ENCODE measurements around the gene GADL1. TPM values are rescaled to one million over a fixed set of nuclear protein-coding genes. Genes with fewer than 3 reads are reported as not detected.

GADL1 gene
- total RNA-seq, 1 experiment from 2014 or later: not detected

GRCh38 chr3:30749230-30749629 lies 145.2 kb downstream of the GADL1 start:
- H4K20me1 ChIP-seq (ENCODE audit: insufficient read depth): no peaks in the 10 kb centered on the region
- no peaks in the 10 kb centered on the region for H3K36me3 ChIP-seq (ENCODE audit: control insufficient read depth in 1 of 2, insufficient read depth in 2 of 2, low read length in 2 of 2)
- ATAC-seq (peak; percentile 33), DNase-seq (ENCODE audit: low read depth, low spot score) (no peak)
- no peaks in the 10 kb centered on the region for H3K9me3 ChIP-seq (ENCODE audit: control insufficient read depth in 1 of 2, insufficient read depth in 1 of 2, low read depth in 1 of 2, low read length in 2 of 2)
- BruUV-seq (replicated peaks): no TSS peak
- H3K4me1 ChIP-seq (ENCODE audit: control insufficient read depth in 1 of 2, insufficient read depth in 2 of 2, low read length in 2 of 2): peaks cover 9 to 24% of the 10 kb centered on the region in 2 experiments; a peak in 3 of 4 replicates
- no peaks in the 10 kb centered on the region for H3K9me2 ChIP-seq (ENCODE audit: insufficient read depth)
- H3K4me2 ChIP-seq (ENCODE audit: low read length): peak overlapping the region; percentile 54
- ChIA-PET CTCF (interaction anchor here (1.7 to 1.8 kb wide), 2 partner anchors 707 to 737 kb away, joined by 8 to 13 read pairs; no protein-coding TSS in a partner anchor), RAD21 (ENCODE audit: low non-redundant PET in 1 of 2, low total read pairs in 2 of 2, uncharacterized antibody in 2 of 2, unreplicated experiment in 2 of 2) (no interaction called here), POLR2A (no interaction called here)
- no peaks in the 10 kb centered on the region for H3K79me2 ChIP-seq (ENCODE audit: insufficient read depth, low read length)
- intact Hi-C loops (cut with micrococcal nuclease): loop anchor here (2.0 to 10.0 kb wide), 3 partner anchors 432 to 636 kb away; no protein-coding TSS in a partner anchor
- H3K27ac ChIP-seq (ENCODE audit: low read depth, low read length): no peak overlapping the region
- no peak overlapping the region for H3K9ac ChIP-seq (ENCODE audit: low read length)
- H3K4me3 ChIP-seq (replicated peaks in 1 of 2; ENCODE audit: low read depth in 1 of 2, low read length in 2 of 2): no peak overlapping the region
- peak overlapping the region; percentile 87 for H2AFZ ChIP-seq (ENCODE audit: low read depth, low read length, poor library complexity, severe bottlenecking)
- H3K27me3 ChIP-seq (ENCODE audit: insufficient read depth, low read length): no peaks in the 10 kb centered on the region
- TF ChIP-seq RAD21 (IDR thresholded peaks at IDR 0.05; ENCODE audit: low read depth) (no peak), SIN3A (IDR thresholded peaks at IDR 0.05; ENCODE audit: low read depth) (0 out of 2 replicates have a peak, but pooled peaks have one; percentile 31), REST (IDR thresholded peaks at IDR 0.05; ENCODE audit: low read depth) (no peak), POLR2A (IDR thresholded peaks at IDR 0.05; ENCODE audit: borderline replicate concordance, extremely low read depth, insufficient read depth, insufficient read length) (no peak), CEBPB (IDR thresholded peaks at IDR 0.05; ENCODE audit: low read depth) (peak; percentile 36; the same call in 1 of the 2 replicates), TCF7L2 (IDR thresholded peaks at IDR 0.05; ENCODE audit: borderline replicate concordance, extremely low read depth, insufficient read depth, insufficient read length) (peak; percentile 27), FOSL1 (IDR thresholded peaks at IDR 0.05; ENCODE audit: low read depth) (peak; percentile 57), CTCF (IDR thresholded peaks at IDR 0.05 in 2 of 3, conservative IDR thresholded peaks at IDR 0.05 in 1 of 3; ENCODE audit: borderline replicate concordance in 1 of 3, insufficient read depth in 1 of 3, low read depth in 2 of 3, low read length in 2 of 3) (no peak), MAX (IDR thresholded peaks at IDR 0.05) (no peak), EGR1 (IDR thresholded peaks at IDR 0.05; ENCODE audit: low read depth) (no peak), SP1 (IDR thresholded peaks at IDR 0.05; ENCODE audit: low read depth) (peak; percentile 41), CBX3 (IDR thresholded peaks at IDR 0.05; ENCODE audit: low read depth) (0 out of 2 replicates have a peak, but pooled peaks have one; percentile 29), EZH2phosphoT487 (IDR thresholded peaks at IDR 0.05; ENCODE audit: borderline replicate concordance) (no peak), ELF1 (IDR thresholded peaks at IDR 0.05; ENCODE audit: borderline replicate concordance, low read depth) (no peak), JUND (IDR thresholded peaks at IDR 0.05) (peak; percentile 46; the same call in 1 of the 2 replicates), ZNF274 (IDR thresholded peaks at IDR 0.05; ENCODE audit: low read depth, low read length) (no peak), YY1 (IDR thresholded peaks at IDR 0.05; ENCODE audit: extremely low read depth, insufficient replicate concordance, low read depth, low read length) (no peak), EZH2 (IDR thresholded peaks at IDR 0.05) (no peak), ZBTB33 (IDR thresholded peaks at IDR 0.05; ENCODE audit: extremely low read depth, insufficient replicate concordance, low read length) (no peak), ATF3 (IDR thresholded peaks at IDR 0.05) (no peak), ZFX (IDR thresholded peaks at IDR 0.05) (no peak)
